Neuron (in vitro differentiated cells): Measurements from ENCODE around the gene CYB561.

Experiments used
- H2AFZ ChIP-seq: one replicate; pipeline ENCODE4 v1.6.1; 2013; ENCODE audit warnings: low read depth, mild to moderate bottlenecking, inconsistent platforms, low read length, moderate library complexity
- H3K27me3 ChIP-seq: one replicate; pipeline ENCODE4 v1.6.1; 2013; ENCODE audit warnings: low read length; ENCODE audit not compliant: insufficient read depth
- H3K36me3 ChIP-seq: one replicate; pipeline ENCODE4 v1.6.1; 2013; ENCODE audit warnings: low read length; ENCODE audit not compliant: insufficient read depth
- H3K4me1 ChIP-seq: one replicate; pipeline ENCODE4 v1.6.1; 2013; ENCODE audit warnings: low read length; ENCODE audit not compliant: insufficient read depth
- H3K4me3 ChIP-seq: 2 replicates; pipeline ENCODE4 v1.5.1; 2013; ENCODE audit warnings: mild to moderate bottlenecking, low read length, moderate library complexity
- H3K9me3 ChIP-seq: one replicate; pipeline ENCODE4 v1.6.1; 2013; ENCODE audit warnings: low read length

The CYB561 gene

DNA sequence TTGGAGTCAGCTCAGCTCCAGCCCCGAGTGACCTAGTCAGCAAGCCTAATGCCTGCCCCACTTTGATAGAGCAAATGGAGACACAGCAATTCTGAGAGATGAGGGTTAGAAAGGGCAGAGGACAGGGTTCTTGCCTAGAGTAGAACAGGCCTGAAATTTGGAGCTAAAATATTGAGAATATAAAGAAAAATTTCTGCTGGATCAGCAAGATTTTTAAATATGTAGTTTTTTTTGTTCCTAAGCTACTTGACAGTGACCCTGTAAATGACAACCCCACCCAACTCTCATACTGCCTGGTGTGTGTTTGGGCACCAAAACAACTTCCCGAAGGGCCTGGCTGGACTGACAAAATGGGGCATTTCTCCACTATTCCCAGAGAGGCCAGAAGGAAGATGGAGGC lies 26.7 kb downstream of the CYB561 start:
- Histone ChIP-seq H3K9me3 (no peaks in the 10 kb centered on the region), H3K4me1 (no peaks in the 10 kb centered on the region), H3K4me3 (no peak overlapping the region), H3K27me3 (no peaks in the 10 kb centered on the region), H2AFZ (no peak overlapping the region), H3K36me3 (peaks cover 78% of the 10 kb centered on the region)

DNA sequence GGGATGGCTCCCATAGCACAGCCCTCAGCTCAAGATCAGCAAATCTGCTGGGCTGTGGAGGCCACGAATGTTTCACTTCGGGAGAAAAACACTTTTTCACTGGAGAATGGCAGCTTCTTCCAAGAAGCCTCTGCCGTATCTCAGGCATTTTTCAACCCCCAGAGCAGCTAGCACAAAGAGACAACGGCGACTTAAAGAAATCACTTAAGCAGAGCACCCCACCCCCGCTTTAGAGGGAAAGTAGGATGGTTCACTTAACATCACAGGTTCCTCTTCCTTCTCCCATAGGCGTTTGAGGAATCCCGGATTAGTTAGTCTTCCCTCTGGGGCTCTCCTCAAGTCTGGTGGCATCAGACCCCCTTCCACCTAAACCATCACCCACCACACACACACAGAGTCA lies 27.6 kb downstream of the CYB561 start:
- no peak overlapping the region for H2AFZ ChIP-seq
- no peaks in the 10 kb centered on the region for H3K9me3 ChIP-seq
- H3K4me1 ChIP-seq, result no peaks in the 10 kb centered on the region
- H3K27me3 ChIP-seq, result no peaks in the 10 kb centered on the region
- no peak overlapping the region for H3K4me3 ChIP-seq
- H3K36me3 ChIP-seq, result peaks cover 85% of the 10 kb centered on the region

GRCh38 chr17:63414222-63414621 lies 31.9 kb downstream of the CYB561 start:
- Histone ChIP-seq H3K36me3 (peaks cover 84% of the 10 kb centered on the region), H3K4me1 (no peaks in the 10 kb centered on the region)

DNA sequence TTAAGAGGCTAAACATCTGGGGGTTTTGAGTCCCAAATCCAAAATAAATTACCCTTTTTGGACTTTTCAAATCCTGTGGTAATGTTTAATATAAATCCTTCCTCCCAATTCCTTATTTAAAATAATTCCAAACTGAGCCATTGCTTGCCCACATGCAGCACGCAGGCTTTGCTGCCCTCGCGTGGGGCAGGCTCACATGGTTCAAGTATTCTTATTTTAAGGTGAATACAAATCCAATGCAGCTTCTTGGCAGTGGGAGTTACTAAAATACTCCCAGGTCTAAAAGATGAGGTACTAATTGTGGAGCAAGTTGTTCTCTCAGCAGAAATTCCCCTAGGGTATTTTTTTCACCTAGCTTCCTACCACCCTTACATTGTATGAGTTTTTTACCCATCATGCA lies 33.0 kb downstream of the CYB561 start:
- H3K36me3 ChIP-seq, result peaks cover 82% of the 10 kb centered on the region

More at GRCh38 chr17:63414222-63414621, 31.9 kb downstream of the CYB561 start:
- Histone ChIP-seq H2AFZ (no peak overlapping the region), H3K4me3 (no peak overlapping the region), H3K9me3 (no peaks in the 10 kb centered on the region), H3K27me3 (no peaks in the 10 kb centered on the region)

DNA sequence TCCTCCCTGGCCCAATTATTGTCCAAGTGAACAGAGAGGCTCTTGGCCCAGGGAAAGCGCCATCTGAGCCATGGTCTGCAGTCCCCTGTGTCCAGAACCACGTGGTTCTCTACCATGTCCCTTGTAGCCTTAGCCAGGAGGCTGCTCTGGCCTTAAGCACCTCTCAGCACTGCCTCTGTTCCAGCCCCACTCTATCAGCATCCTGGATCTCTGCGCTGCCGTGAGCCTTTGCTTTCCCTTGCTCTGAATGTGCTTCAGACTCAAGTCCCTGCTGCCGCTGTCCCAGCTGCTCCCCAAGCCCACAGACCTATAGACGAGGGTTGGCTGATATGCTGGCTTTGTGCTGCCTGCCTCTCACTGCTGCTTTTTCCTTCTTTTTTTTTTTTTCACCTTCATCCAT lies 33.9 kb downstream of the CYB561 start:
- H3K27me3 ChIP-seq, result no peaks in the 10 kb centered on the region
- H3K4me3 ChIP-seq, result no peak overlapping the region
- H3K4me1 ChIP-seq, result no peaks in the 10 kb centered on the region
- H2AFZ ChIP-seq, result no peak overlapping the region
- peaks cover 82% of the 10 kb centered on the region for H3K36me3 ChIP-seq
- no peaks in the 10 kb centered on the region for H3K9me3 ChIP-seq

More for the DNA sequence above, 33.0 kb downstream of the CYB561 start:
- Histone ChIP-seq H3K4me1 (no peaks in the 10 kb centered on the region), H2AFZ (no peak overlapping the region), H3K9me3 (no peaks in the 10 kb centered on the region), H3K27me3 (no peaks in the 10 kb centered on the region), H3K4me3 (no peak overlapping the region)

DNA sequence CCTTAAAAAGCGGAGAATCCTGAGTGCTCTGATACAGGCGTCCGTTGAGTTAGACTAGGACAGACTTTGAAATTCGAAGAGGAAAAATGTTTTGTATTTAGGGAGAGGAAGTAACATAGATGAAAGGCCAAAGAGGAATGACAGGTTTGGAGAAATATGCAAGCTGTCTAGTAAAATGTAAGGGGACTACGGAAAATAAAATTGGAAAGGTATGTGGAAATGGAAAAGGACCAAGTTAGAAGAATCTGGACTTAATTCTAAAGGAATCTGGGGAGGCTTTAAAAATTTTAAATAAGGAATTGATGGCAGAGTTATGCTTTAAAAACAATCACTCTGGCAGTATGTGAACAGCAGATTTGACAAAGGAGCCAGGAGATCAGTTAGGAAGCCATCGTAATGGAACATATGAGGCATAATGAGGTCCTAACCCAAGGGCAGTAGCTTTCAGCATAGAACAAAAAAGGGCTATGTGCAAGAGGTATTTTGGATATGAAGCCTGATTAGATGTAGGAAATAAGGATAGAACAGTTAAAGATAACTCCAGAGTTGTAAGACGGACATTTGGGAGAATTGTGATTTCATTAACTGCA lies 38.3 kb downstream of the CYB561 start:
- Histone ChIP-seq H3K9me3 (no peaks in the 10 kb centered on the region), H3K36me3 (peaks cover 62% of the 10 kb centered on the region), H3K4me3 (no peak overlapping the region), H2AFZ (no peak overlapping the region), H3K4me1 (no peaks in the 10 kb centered on the region), H3K27me3 (no peaks in the 10 kb centered on the region)

DNA sequence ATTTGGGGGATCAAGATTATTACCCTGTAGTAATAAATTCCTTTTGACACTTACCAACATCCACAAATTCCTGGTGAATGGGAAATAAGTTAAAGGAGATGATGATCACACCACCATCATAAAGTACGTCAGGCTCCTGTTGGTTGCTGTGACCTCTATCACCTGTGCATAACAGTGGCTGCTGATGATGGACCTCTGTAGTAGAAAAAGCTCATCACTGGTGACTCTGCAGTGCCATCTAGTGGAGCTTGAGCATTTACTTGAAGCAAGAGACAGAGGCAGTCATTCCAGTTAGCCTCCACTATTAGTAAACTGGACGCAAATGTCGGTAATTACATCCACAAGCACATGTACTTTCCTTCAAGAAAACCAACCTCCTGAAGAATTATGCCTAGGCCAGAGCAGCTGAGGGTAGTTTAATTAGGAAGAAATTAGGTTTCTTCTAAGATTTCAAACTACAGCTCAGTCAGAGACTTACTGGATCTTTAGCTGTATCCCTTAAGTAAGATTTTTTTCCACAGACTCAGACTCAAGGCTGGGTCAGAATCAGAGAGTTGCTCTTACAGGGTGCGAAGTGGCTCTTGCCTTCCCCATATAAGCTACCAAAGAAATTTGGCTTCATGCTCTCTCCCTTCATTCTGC lies 39.3 kb downstream of the CYB561 start:
- Histone ChIP-seq H3K4me1 (no peaks in the 10 kb centered on the region), H3K4me3 (no peak overlapping the region), H2AFZ (no peak overlapping the region), H3K27me3 (no peaks in the 10 kb centered on the region), H3K9me3 (no peaks in the 10 kb centered on the region), H3K36me3 (peaks cover 61% of the 10 kb centered on the region)

GRCh38 chr17:63405741-63406261 lies 40.3 kb downstream of the CYB561 start:
- Histone ChIP-seq H3K36me3 (peaks cover 60% of the 10 kb centered on the region), H3K27me3 (no peaks in the 10 kb centered on the region), H3K9me3 (no peaks in the 10 kb centered on the region), H3K4me3 (no peak overlapping the region), H3K4me1 (no peaks in the 10 kb centered on the region), H2AFZ (no peak overlapping the region)

DNA sequence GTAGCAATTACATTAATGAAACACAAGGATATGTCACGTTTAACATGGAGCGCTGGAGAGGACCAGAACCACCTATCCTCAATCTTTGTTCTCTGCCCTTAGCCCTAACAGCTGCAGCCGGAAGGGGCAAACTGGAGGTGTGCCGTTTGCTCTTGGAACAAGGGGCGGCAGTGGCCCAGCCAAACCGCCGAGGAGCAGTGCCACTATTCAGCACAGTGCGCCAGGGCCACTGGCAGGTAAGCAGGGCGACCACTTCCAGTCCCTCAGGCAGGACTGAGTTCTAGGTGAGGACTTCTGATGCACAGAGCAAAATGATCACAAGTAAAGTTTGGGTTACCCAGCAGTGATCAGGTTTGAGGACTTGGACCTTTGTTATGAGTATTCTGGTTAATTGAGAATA lies 41.1 kb downstream of the CYB561 start:
- Histone ChIP-seq H3K4me3 (no peak overlapping the region), H2AFZ (no peak overlapping the region), H3K27me3 (no peaks in the 10 kb centered on the region), H3K4me1 (peaks cover 2% of the 10 kb centered on the region), H3K36me3 (peaks cover 59% of the 10 kb centered on the region), H3K9me3 (no peaks in the 10 kb centered on the region)

- Histone ChIP-seq H3K36me3 (peaks cover 57% of the 10 kb centered on the region), H3K9me3 (no peaks in the 10 kb centered on the region), H2AFZ (no peak overlapping the region)
Measured at GRCh38 chr17:63402431-63403212, 43.5 kb downstream of the CYB561 start.

DNA sequence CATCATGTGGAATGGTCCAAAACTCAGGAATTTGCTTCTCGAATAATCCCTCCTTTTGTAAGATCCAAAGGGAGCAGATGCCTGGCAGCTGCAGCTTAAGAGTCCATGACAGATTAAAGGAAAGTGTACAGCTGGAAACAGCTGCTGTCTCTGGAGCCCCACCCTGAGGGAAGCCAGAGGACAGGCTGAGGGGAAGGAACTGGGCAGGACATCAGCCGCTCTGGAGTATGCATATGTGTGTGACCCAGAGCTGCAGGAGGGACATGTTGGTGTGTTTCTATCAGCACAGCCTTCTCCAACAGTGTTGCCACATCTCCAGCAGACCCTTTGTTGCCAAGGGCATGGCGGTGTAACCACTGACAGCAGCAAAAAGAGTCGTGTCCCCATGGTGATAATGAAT lies 46.2 kb downstream of the CYB561 start:
- Histone ChIP-seq H3K9me3 (no peaks in the 10 kb centered on the region), H3K36me3 (peaks cover 60% of the 10 kb centered on the region), H2AFZ (no peak overlapping the region), H3K4me1 (peaks cover 16% of the 10 kb centered on the region), H3K4me3 (no peak overlapping the region), H3K27me3 (no peaks in the 10 kb centered on the region)

More at GRCh38 chr17:63402431-63403212, 43.5 kb downstream of the CYB561 start:
- peaks cover 16% of the 10 kb centered on the region for H3K4me1 ChIP-seq
- H3K27me3 ChIP-seq, result no peaks in the 10 kb centered on the region
- H3K4me3 ChIP-seq, result no peak overlapping the region

DNA sequence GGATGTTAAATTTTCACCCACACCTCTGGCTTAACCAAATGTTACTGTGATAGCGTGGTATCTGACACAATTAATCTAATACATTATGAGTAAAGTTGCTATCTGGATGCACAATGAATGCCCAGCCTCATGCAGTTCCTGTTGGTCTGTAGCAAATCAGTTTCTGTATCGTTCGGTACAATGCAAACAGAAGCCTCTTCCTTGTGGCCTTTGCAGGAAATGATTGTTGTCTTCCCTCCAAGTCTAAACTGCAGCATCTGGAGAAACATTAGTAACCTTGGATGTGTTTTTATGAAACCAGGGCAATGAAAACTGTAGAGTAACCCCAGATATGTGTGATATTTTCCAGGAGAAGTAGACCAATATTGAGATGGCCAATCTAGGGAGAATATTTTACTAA lies 46.8 kb downstream of the CYB561 start:
- Histone ChIP-seq H3K27me3 (no peaks in the 10 kb centered on the region), H3K36me3 (peaks cover 61% of the 10 kb centered on the region), H3K4me3 (no peak overlapping the region), H3K9me3 (no peaks in the 10 kb centered on the region), H3K4me1 (peaks cover 16% of the 10 kb centered on the region), H2AFZ (no peak overlapping the region)

DNA sequence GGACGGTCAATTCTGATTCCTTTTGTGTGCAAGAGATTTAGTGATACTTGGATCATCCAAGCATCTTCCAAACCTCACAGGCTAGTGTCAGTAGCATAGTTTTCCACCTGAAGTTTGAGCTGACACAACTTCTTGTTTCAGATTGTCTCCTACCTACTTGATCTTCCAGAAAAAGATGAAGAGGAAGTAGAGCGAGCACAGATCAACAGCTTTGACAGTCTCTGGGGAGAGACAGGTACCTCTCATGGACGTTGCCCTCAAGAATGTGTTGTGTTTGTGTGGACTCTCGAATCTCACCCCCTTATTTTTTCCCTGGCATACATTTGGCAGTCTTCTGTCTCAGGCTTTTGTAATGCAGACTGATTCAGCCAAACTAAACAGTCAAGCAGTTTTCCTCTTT lies 47.4 kb downstream of the CYB561 start:
- H3K27me3 ChIP-seq, result no peaks in the 10 kb centered on the region
- H3K9me3 ChIP-seq, result no peaks in the 10 kb centered on the region
- no peak overlapping the region for H3K4me3 ChIP-seq
- H3K36me3 ChIP-seq, result peaks cover 64% of the 10 kb centered on the region
- peaks cover 16% of the 10 kb centered on the region for H3K4me1 ChIP-seq
- H2AFZ ChIP-seq, result no peak overlapping the region
